ENCODE measurements around the gene C11orf42. TPM values are rescaled to one million over a fixed set of nuclear protein-coding genes. Genes with fewer than 3 reads are reported as not detected.

Gene C11orf42
- total and polyA plus RNA-seq, 3 donors from 2014 or later = 10.1 to 38.5 (median 28.9) TPM

DNA sequence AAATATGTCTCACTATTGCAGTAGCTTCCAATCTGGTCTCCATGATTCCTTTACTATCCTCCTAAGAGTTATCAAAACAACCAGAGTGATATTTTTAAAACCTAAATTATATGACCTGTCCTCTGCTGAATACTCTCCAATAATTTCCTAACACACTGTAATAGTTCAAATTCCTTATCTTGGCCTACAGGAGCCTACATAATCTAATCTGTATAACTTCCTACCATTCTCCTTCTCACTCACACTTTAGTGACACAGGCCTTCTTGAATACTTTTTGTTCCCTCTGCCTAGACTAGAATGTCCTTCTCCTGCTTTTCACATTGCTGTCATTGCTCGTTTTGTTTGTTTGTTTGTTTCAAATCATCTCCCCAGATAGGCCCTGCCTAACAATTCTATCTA, 19.7 kb downstream of the C11orf42 start:
- 64 to 68% methylated on average over 1 of the region's 1 CpG for WGBS, 2 donors
- H3K4me1 ChIP-seq = no peaks in the 10 kb centered on the region
- intact Hi-C loops (cut with DNase I; ENCODE audit: low total_unique reads) = no loop called here
- H3K27me3 ChIP-seq = no peaks in the 10 kb centered on the region
- no peaks in the 10 kb centered on the region for H3K9me3 ChIP-seq
- H3K36me3 ChIP-seq (ENCODE audit: low read depth, missing control alignments) = no peaks in the 10 kb centered on the region
- no peak overlapping the region for H3K27ac ChIP-seq
- DNase-seq = no peak
- no peak for TF ChIP-seq POLR2A (IDR thresholded peaks at IDR 0.05)
- TF ChIP-seq, protein P1, sequence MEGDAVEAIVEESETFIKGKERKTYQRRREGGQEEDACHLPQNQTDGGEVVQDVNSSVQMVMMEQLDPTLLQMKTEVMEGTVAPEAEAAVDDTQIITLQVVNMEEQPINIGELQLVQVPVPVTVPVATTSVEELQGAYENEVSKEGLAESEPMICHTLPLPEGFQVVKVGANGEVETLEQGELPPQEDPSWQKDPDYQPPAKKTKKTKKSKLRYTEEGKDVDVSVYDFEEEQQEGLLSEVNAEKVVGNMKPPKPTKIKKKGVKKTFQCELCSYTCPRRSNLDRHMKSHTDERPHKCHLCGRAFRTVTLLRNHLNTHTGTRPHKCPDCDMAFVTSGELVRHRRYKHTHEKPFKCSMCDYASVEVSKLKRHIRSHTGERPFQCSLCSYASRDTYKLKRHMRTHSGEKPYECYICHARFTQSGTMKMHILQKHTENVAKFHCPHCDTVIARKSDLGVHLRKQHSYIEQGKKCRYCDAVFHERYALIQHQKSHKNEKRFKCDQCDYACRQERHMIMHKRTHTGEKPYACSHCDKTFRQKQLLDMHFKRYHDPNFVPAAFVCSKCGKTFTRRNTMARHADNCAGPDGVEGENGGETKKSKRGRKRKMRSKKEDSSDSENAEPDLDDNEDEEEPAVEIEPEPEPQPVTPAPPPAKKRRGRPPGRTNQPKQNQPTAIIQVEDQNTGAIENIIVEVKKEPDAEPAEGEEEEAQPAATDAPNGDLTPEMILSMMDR (IDR thresholded peaks at IDR 0.05) = no peak
- H3K4me3 ChIP-seq = no peak overlapping the region

DNA sequence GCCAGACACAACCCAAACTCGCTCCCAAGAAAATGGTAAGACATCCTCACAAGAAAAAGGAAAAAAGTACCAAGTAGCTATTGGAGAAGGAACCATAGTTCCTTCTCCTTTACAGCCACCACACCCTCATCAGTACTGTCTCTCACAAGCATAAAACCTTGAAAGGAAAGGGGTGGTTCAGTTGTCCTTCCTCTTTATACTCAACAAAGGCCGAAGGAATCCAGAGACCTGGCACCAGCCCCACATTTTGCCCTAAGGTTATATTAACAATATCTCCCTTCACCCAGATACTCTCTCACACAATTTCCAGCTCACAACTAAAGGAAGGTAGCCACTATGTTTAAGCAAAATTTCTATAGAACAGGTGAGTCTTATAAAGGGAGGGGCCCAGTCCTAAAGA, 20.5 kb downstream of the C11orf42 start:
- no peak overlapping the region for H3K27ac ChIP-seq
- no peaks in the 10 kb centered on the region for H3K4me1 ChIP-seq
- H3K36me3 ChIP-seq (ENCODE audit: low read depth, missing control alignments) = no peaks in the 10 kb centered on the region
- no peaks in the 10 kb centered on the region for H3K9me3 ChIP-seq
- intact Hi-C loops (cut with DNase I; ENCODE audit: low total_unique reads) = no loop called here
- WGBS, 2 donors = 64 to 79% methylated on average over 2 of the region's 2 CpGs
- no peak overlapping the region for H3K4me3 ChIP-seq
- TF ChIP-seq POLR2A (IDR thresholded peaks at IDR 0.05) = no peak
- TF ChIP-seq, protein P1 (IDR thresholded peaks at IDR 0.05) = no peak
- DNase-seq = no peak
- H3K27me3 ChIP-seq = no peaks in the 10 kb centered on the region

DNA sequence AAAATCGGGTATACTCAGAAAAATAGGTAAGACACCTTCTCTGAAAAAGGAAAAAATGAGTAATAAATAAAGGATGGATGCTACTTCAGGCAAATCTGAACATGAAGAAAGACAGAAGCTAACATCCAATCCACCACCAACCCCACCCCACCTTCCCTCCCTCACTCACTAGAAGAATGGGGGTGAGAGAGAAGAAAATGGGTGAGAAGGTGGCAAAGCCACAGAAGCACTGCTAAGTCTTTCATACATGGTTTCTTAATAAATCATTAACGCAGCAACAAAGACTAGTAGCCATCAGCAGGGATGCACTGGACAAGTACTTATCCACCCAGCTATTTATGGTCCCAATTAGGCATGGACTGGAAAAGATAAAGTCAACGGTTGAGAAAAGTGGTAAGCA, 23.2 kb downstream of the C11orf42 start:
- Histone ChIP-seq H3K9me3 (no peaks in the 10 kb centered on the region), H3K27ac (no peak overlapping the region), H3K36me3 (ENCODE audit: low read depth, missing control alignments) (no peaks in the 10 kb centered on the region), H3K27me3 (no peaks in the 10 kb centered on the region), H3K4me1 (no peaks in the 10 kb centered on the region), H3K4me3 (no peak overlapping the region)
- TF ChIP-seq POLR2A (IDR thresholded peaks at IDR 0.05) = no peak
- TF ChIP-seq, protein P1 (IDR thresholded peaks at IDR 0.05) = no peak
- no peak for DNase-seq
- WGBS, 2 donors = 46 to 55% methylated on average over 3 of the region's 3 CpGs
- intact Hi-C loops (cut with DNase I; ENCODE audit: low total_unique reads) = no loop called here

DNA sequence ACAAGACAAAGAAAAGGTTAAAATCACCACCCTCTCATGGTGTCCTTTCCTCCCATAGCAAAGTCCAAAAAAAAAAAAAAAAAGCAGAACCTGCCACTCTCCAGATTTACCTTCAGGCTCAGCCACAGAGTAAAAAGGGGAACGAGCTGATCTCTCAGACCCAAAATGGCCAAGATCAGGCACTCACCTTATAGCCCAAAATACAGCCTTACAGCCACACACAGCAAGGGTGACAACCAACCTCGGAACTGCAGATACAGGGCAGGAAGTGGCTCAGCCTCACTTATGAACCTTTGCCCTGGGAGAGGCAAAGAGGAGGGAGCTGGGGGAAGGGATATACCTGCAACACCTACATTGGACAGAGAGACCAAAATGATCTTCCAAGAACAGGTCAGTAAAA, 24.6 kb downstream of the C11orf42 start:
- Histone ChIP-seq H3K9me3 (no peaks in the 10 kb centered on the region), H3K27ac (no peak overlapping the region), H3K4me3 (no peak overlapping the region), H3K27me3 (no peaks in the 10 kb centered on the region), H3K4me1 (no peaks in the 10 kb centered on the region), H3K36me3 (ENCODE audit: low read depth, missing control alignments) (no peaks in the 10 kb centered on the region)
- WGBS, 2 donors = 74 to 88% methylated on average over 2 of the region's 2 CpGs
- no peak for DNase-seq
- intact Hi-C loops (cut with DNase I; ENCODE audit: low total_unique reads) = no loop called here
- TF ChIP-seq POLR2A (IDR thresholded peaks at IDR 0.05) = no peak
- TF ChIP-seq, protein P1 (IDR thresholded peaks at IDR 0.05) = no peak

DNA sequence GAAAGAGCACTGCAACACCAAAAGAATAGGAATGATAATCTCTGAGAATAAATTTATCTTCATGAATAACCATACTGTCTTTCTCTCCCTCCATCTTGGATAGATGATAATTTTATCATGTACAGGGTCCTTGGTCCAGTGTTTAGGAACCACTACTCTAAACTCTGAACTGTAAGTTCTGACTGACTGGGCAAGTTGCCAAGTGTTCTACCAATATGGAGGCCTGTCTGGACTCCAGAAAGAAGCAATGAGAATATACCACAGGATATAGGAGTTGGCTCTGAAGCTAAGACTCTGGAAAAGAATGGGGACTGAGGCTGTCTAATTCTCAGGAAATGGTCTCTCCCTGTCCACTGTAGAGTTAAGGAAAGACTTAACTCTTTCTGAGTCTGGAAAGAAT, 27.5 kb downstream of the C11orf42 start:
- Histone ChIP-seq H3K36me3 (ENCODE audit: low read depth, missing control alignments) (no peaks in the 10 kb centered on the region), H3K27me3 (no peaks in the 10 kb centered on the region), H3K4me3 (no peak overlapping the region), H3K4me1 (no peaks in the 10 kb centered on the region), H3K9me3 (no peaks in the 10 kb centered on the region), H3K27ac (no peak overlapping the region)
- no peak for DNase-seq
- intact Hi-C loops (cut with DNase I; ENCODE audit: low total_unique reads) = no loop called here
- no peak for TF ChIP-seq POLR2A (IDR thresholded peaks at IDR 0.05)
- TF ChIP-seq, protein P1 (IDR thresholded peaks at IDR 0.05) = no peak

Data from testis (tissue), 3 donors.